Camera-type eye (tissue), 1 donor: ENCODE results near the gene THEM5. TPM values are rescaled to one million over a fixed set of nuclear protein-coding genes. Genes with fewer than 3 reads are reported as not detected.

Experiments used
- total RNA-seq: library from RNA; depleted of rRNA; stranded (reverse); fragments of >200 nt; gene quantifications from one replicate; pipeline ENCODE4 v1.2.3, GENCODE V29; 2014

THEM5 gene, protein sequence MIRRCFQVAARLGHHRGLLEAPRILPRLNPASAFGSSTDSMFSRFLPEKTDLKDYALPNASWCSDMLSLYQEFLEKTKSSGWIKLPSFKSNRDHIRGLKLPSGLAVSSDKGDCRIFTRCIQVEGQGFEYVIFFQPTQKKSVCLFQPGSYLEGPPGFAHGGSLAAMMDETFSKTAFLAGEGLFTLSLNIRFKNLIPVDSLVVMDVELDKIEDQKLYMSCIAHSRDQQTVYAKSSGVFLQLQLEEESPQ
- not detected for total RNA-seq

DNA sequence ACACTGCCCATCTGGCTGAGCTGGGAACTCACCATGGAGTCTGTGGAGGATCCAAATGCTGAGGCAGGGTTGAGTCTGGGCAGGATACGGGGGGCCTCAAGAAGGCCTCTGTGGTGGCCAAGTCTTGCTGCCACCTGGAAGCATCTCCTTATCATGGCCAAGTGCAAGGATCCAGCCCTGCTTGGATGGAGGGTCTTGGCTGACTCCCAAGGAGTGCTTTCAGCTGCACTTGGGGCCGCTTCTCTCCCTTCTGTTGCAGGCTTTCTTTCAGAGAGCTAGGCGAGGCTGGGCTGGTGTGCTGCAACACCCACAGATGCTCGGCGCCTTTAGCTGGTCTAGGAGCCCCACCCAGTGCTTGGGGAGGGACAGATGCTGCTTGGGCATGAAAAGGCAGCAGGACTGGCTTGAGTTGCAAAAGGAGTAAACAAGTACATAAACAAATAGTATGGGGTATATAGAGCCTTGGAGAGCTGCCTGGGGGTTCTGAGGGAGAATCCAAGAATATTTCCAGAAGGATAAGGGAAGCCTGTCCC is at the start of gene THEM5:
Gene THEM5, minus strand, starts transcription at position 302 of the 533 bp plus-strand sequence. Its CDS starts 147 bp downstream, at position 155.

DNA sequence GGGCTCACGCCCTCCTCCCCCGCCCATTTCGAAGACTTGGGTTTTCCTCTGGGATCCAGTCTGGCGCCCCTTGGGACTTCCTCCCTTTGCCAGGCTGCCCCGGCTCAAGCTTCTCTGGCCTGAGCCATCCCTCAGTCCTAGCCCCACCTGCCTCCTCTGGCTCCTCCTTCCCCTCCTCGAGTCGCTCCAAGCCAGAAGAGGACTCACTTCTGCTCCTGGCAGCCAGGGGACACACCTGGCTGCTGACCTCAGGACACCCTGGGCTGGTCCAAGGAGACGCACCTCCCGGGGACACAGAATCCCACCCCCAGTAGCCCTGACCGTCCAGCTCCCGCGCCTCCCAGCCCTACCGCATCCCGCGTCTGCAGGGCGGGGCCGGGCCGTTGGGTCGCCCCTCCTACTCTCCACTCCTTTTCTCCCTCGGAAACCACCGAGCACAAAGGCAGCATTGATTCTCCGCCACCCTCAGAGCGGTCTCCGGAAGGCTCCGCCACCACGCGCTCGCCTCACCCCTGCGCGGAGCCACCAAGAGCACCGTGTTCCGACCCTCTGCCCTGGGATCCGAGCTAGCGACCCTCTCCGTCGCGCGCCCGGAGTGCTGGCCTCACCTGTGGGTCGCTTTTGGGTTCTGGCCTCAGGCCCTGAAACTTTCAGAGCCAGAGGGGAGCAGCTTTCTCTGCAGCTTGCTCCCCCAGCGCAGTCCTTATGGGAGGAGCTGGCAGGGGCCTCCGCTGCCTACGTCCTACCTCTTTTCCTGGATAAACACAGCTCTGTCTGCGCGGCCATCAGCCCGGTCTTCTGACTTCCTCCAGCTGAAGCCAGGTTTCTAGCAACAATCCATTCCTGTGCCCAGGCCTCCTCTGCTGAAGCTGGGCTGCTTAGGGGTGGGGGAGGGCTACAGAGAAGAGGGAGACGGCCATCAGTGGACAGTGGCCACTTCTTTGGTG is 13.8 kb downstream of the THEM5 start, which contains the start of gene C2CD4D:
Gene C2CD4D, minus strand, starts transcription at position 364 of the 947 bp plus-strand sequence. CDS start 831 bp downstream, outside the sequence.

DNA sequence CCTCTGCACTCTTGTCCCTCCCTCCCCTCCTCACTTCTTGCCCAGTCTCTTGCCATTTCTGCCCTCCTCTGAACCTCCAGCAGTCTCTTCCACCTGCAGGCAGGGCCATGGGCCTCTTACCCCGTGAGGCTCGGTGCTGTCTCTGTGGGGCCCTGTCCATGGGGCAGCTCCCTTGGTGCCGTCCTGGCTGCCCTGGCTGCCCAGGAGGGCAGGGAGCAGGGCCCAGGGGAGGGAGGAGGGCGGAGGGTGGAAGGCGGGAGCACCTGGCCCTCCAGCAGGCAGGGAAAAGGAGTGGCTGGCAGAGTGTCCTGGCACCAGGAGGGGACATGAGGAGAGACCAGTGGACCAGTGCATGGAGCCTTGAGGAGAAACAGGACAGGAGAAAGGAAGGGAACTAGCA is 21.9 kb downstream of the THEM5 start, which contains the start of gene RORC:
Gene RORC, minus strand, starts transcription at position 198 of the 400 bp plus-strand sequence. Its CDS starts 38 bp downstream, at position 160.

DNA sequence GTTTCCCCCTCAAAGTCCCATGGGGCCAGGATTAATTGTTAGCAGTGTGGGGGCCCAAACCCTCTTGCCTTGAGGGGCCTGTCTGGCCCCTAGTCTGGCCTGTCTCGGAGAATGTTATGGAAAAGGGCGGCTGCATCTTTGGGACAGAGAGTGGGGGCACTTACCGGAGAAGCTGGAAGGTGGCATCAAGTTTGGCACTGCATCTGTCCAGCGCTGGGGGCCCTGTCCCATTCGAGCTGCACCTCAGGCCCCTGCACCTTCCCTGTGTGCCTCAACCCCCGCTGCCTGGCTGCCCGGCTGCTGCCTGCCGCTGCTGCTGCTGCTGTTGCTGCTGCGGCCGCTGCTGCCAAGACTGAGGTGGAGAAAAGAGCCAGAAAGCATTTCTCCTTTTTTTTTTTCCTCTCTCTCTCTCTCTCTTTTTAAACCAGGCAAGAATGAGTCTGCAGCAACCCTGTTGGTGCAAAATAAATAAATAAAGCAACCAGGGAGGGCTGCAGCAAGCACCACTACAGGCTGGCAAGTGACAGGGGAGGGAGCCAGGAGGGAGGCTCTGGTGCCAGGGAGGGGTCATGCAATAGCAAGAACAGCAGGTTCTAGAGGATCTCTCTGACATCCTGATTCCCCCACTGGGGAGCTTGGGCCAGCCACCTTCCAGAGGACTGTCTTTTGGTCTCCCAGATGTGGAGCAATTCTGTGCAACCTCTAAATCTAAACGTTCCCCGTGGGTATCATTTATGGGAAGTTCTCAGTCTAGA is 48.3 kb downstream of the THEM5 start, which contains the start of gene LINGO4:
Gene LINGO4, minus strand, starts transcription at position 354 of the 755 bp plus-strand sequence. CDS start 2,715 bp downstream, outside the sequence.

Other genes with a start within 250 kb of the THEM5 start
- 72.8 TPM for gene SNX27, start 241.7 kb downstream of the THEM5 start, total RNA-seq
- gene CELF3, start 136.9 kb downstream of the THEM5 start, total RNA-seq = 39.4 TPM
- gene RIIAD1, start 132.2 kb downstream of the THEM5 start, total RNA-seq = not detected
- gene MRPL9, start 90.2 kb downstream of the THEM5 start, total RNA-seq = 55.3 TPM
- gene TDRKH, start 63.2 kb downstream of the THEM5 start, total RNA-seq = 12.3 TPM
- not detected for gene LINGO4, start 48.3 kb downstream of the THEM5 start, total RNA-seq
- 1.6 TPM for gene RORC, start 21.9 kb downstream of the THEM5 start, total RNA-seq
- 0.27 TPM for gene C2CD4D, start 13.9 kb downstream of the THEM5 start, total RNA-seq
- gene THEM4, start 55.8 kb upstream of the THEM5 start, total RNA-seq = 23.2 TPM
- gene S100A10, start 140.1 kb upstream of the THEM5 start, total RNA-seq = 71.2 TPM
- gene S100A11, start 183.3 kb upstream of the THEM5 start, total RNA-seq = 13.1 TPM
- gene TCHHL1, start 235.4 kb upstream of the THEM5 start, total RNA-seq = not detected